Liver (tissue), 2 donors: ENCODE measurements around the gene SNX32.

Experiments used
- JUND ChIP-seq, 2 donors: IDR thresholded peaks; 2 replicates each; pipeline ENCODE4 v1.6.1; 2016; ENCODE audit warnings: antibody characterized with exemption in 2 of 2
- YY1 ChIP-seq: IDR thresholded peaks from 2 replicates; pipeline ENCODE4 v1.6.1; 2016; ENCODE audit warnings: antibody characterized with exemption, mild to moderate bottlenecking
- donor health status: healthy.

DNA sequence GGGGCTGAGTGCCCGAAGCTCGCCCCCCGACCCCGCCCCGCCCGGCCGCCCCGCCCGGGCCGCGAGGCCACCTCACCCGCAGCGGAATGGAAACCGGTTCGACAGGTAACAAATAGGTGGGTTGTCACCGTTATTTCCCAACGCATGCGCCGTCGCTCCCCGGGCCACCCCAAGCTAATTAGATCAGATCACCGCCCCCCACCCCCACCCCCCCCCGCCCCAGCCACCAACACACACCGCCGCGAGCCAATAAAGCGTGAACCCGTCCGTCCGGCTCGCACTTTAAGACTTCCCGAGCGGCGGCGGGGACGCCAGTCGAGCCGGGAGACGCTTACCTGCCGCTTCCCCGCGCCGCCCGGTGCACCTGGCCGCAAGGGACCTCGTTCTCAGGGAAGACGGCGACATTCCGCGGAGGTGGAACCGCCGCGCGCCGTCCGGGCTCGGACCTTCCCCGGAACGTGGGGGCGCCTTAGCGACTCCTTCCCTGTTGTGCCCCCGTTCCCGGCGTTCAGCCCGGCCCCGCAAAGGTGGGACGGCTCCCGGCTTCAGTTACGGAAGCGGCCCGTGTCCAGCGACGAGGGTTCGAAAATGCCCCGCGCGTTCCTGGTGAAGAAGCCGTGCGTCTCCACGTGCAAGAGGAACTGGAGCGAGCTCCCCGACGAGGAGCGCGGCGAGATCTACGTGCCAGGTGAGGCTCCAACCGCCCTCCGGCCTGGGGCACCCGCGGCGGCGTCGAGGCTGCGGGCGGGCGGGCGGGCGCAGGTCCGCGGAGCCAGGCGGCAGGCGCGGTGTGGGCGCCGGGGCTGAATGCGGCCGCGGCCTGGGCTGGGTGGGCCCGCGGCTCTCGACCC lies 46.8 kb upstream of the SNX32 start, which contains the start of gene OVOL1:
- TF ChIP-seq YY1 (no peak), JUND (IDR thresholded peaks at IDR 0.05) (no peak)
